ENCODE data around the gene PRAF2.

GRCh38 chrX:49108641-49109040 lies 34.8 kb upstream of the PRAF2 start:
- TF ChIP-seq CTCF (IDR thresholded peaks at IDR 0.05; ENCODE audit: low read depth, low read length) (no peak), EZH2phosphoT487 (IDR thresholded peaks at IDR 0.05; ENCODE audit: low read depth) (no peak)

Measured in OCI-LY3 (cell line).